ENCODE measurements around the gene TMC7. TPM values are rescaled to one million over a fixed set of nuclear protein-coding genes. Genes with fewer than 3 reads are reported as not detected.

Gene TMC7
- total and polyA plus RNA-seq, 2 of the 13 experiments (the other 11 are each of a cell fraction or from before 2014, with no cell fraction given), result 1.2 to 5.1 TPM

GRCh38 chr16:19094542-19095365, 111.0 kb downstream of the TMC7 start (continued):
- TF ChIP-seq, protein P1, sequence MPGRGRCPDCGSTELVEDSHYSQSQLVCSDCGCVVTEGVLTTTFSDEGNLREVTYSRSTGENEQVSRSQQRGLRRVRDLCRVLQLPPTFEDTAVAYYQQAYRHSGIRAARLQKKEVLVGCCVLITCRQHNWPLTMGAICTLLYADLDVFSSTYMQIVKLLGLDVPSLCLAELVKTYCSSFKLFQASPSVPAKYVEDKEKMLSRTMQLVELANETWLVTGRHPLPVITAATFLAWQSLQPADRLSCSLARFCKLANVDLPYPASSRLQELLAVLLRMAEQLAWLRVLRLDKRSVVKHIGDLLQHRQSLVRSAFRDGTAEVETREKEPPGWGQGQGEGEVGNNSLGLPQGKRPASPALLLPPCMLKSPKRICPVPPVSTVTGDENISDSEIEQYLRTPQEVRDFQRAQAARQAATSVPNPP (CRISPR knock-in tag; IDR thresholded peaks at IDR 0.05), result no peak
- TF ChIP-seq ASH2L (IDR thresholded peaks at IDR 0.05; ENCODE audit: insufficient read length, low read depth, low read length) (peak; percentile 28), SCMH1 (CRISPR knock-in tag; IDR thresholded peaks at IDR 0.05; ENCODE audit: borderline replicate concordance) (no peak), PTBP1 (IDR thresholded peaks at IDR 0.05; ENCODE audit: low read depth, low read length, poor library complexity, severe bottlenecking) (no peak), CHD4 (IDR thresholded peaks at IDR 0.05; ENCODE audit: borderline replicate concordance, low read length) (peak; percentile 79; the same call in 1 of the 2 replicates), ZNF770 (CRISPR knock-in tag; IDR thresholded peaks at IDR 0.05) (no peak), CSRNP1 (CRISPR knock-in tag; IDR thresholded peaks at IDR 0.05) (no peak), KLF15 (CRISPR knock-in tag; IDR thresholded peaks at IDR 0.05; ENCODE audit: borderline replicate concordance) (no peak), ZNF264 (CRISPR knock-in tag; IDR thresholded peaks at IDR 0.05) (no peak), DNMT1 (CRISPR knock-in tag; IDR thresholded peaks at IDR 0.05) (no peak), ZNF407 (CRISPR knock-in tag; IDR thresholded peaks at IDR 0.05; ENCODE audit: not compliant biosample characterization) (no peak), TOPORS (CRISPR knock-in tag; IDR thresholded peaks at IDR 0.05) (no peak), ZNF468 (CRISPR knock-in tag; IDR thresholded peaks at IDR 0.05) (no peak), DR1 (CRISPR knock-in tag; IDR thresholded peaks at IDR 0.05) (no peak)
